GM12892 (cell line): ENCODE results near the gene PMPCA.

Experiments used
- POLR2A ChIP-seq: IDR thresholded peaks from 2 replicates; pipeline ENCODE4 v1.6.1; 2011; ENCODE audit warnings: low read depth, low read length, control low read depth
- POLR2AphosphoS5 ChIP-seq: IDR thresholded peaks from 2 replicates; pipeline ENCODE4 v1.6.1; 2011; ENCODE audit warnings: low read depth, low read length, control low read depth

GRCh38 chr9:136471802-136472487 is 61.5 kb downstream of the PMPCA start:
- TF ChIP-seq POLR2A (no peak), POLR2AphosphoS5 (no peak)
